Endothelial cell of umbilical vein (primary cell): Measurements from ENCODE around the gene USP25.

Experiments used
- POLR2A ChIP-seq: IDR thresholded peaks from 2 replicates; pipeline ENCODE4 v1.6.1; 2012; ENCODE audit warnings: low read depth, mild to moderate bottlenecking, control low read depth, low read length
- TF ChIP-seq, protein P1 (sequence below), 2 donors: IDR thresholded peaks; 1 replicate in 1 of 2; 2 replicates in 1 of 2; pipeline ENCODE4 v1.5.1; 2011; ENCODE audit warnings: low read length in 2 of 2, mild to moderate bottlenecking in 2 of 2, moderate library complexity in 2 of 2, control low read depth in 1 of 2, inconsistent platforms in 1 of 2, low read depth in 1 of 2; ENCODE audit not compliant: insufficient read depth in 1 of 2; ENCODE audit errors: extremely low read depth in 1 of 2
- TF ChIP-seq, protein P2 (sequence below): IDR thresholded peaks from 2 replicates; pipeline ENCODE4 v1.6.1; 2011; ENCODE audit not compliant: insufficient read depth, insufficient read length

DNA sequence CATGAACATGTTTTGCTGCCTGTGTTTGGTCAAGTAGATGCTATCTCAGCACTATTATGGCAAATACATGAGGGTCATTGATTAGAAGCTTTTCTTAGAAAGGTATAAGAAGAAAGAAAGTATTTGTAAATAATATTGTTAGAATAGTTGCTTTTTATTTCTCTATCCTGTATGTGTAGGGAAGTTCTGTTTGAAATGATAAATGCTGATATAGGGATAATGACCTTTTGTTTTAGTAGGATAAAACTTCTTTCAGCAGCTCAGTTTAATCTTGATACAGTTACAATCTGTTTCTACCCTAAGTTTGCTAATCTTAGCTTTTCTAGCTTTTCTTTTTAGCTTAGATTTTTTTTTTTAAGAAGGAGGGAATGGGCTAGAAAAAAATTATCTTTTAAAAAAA is 63.3 kb downstream of the USP25 start:
- no peak for TF ChIP-seq POLR2A
- TF ChIP-seq, protein P1, sequence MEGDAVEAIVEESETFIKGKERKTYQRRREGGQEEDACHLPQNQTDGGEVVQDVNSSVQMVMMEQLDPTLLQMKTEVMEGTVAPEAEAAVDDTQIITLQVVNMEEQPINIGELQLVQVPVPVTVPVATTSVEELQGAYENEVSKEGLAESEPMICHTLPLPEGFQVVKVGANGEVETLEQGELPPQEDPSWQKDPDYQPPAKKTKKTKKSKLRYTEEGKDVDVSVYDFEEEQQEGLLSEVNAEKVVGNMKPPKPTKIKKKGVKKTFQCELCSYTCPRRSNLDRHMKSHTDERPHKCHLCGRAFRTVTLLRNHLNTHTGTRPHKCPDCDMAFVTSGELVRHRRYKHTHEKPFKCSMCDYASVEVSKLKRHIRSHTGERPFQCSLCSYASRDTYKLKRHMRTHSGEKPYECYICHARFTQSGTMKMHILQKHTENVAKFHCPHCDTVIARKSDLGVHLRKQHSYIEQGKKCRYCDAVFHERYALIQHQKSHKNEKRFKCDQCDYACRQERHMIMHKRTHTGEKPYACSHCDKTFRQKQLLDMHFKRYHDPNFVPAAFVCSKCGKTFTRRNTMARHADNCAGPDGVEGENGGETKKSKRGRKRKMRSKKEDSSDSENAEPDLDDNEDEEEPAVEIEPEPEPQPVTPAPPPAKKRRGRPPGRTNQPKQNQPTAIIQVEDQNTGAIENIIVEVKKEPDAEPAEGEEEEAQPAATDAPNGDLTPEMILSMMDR (IDR thresholded peaks at IDR 0.05; ENCODE audit: extremely low read depth in 1 of 2, insufficient read depth in 1 of 2, low read depth in 1 of 2, low read length in 2 of 2): no peak
- TF ChIP-seq, protein P2, sequence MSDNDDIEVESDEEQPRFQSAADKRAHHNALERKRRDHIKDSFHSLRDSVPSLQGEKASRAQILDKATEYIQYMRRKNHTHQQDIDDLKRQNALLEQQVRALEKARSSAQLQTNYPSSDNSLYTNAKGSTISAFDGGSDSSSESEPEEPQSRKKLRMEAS: no peak
